Duodenal mucosa (tissue), 2 donors: ENCODE measurements around the gene CLEC17A.
"Not testable (repeated sequence)": the region's sequence is repeated elsewhere in the genome, so short reads cannot be mapped to it uniquely, and the experiment has no call there.

Experiments
- H3K27ac ChIP-seq: one replicate; pipeline ENCODE4 v1.7.0; 2013; ENCODE audit warnings: low read depth, low read length
- H3K27me3 ChIP-seq, 2 donors: one replicate each; pipeline ENCODE4 v1.7.0; 2013; ENCODE audit warnings: low read length in 2 of 2, control low read depth in 1 of 2; ENCODE audit not compliant: insufficient read depth in 2 of 2, control insufficient read depth in 1 of 2
- H3K36me3 ChIP-seq, 2 donors: one replicate each; pipeline ENCODE4 v1.7.0; 2013; ENCODE audit warnings: low read length in 2 of 2, control low read depth in 1 of 2; ENCODE audit not compliant: insufficient read depth in 2 of 2, control insufficient read depth in 1 of 2
- H3K4me1 ChIP-seq, 2 donors: one replicate each; pipeline ENCODE4 v1.7.0; 2013; ENCODE audit warnings: low read length in 2 of 2, control low read depth in 1 of 2; ENCODE audit not compliant: insufficient read depth in 2 of 2, control insufficient read depth in 1 of 2
- H3K4me3 ChIP-seq, 2 donors: one replicate each; pipeline ENCODE4 v1.7.0; 2013; ENCODE audit warnings: low read length in 2 of 2, low read depth in 1 of 2
- H3K9ac ChIP-seq, 2 donors: one replicate each; pipeline ENCODE4 v1.7.0; 2013; ENCODE audit warnings: low read length in 2 of 2, low read depth in 1 of 2
- H3K9me3 ChIP-seq, 2 donors: one replicate each; pipeline ENCODE4 v1.7.0; 2013; ENCODE audit warnings: low read length in 2 of 2, control low read depth in 1 of 2; ENCODE audit not compliant: control insufficient read depth in 1 of 2

The CLEC17A gene

DNA sequence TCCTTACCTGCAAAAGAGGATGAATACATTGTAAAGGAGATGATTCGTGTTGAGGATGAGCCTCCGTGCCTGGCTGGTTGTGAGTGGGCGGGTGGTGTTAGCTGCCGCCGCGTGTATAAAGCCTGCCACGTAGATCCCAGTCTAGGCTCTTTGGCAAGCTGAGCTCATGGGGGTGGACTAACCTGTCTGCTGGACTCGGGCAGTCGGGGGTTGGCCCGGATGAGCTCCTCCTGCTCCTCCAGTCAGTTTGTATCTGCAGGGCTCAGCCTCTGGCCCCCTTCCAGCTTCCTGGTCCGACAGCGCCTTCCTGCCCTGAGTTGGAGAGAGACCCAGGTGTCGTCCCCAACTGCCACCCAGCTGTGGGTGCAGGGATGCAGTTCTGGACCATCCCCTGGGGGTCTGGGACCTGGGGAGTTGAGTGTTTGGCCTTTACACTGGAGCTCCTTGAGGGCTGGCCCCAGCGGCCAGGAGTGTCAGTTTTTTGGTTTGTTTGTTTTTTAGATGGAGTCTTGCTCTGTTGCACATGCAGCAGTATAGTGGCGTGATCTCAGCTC, 32.6 kb upstream of the CLEC17A start:
- no peaks in the 10 kb centered on the region for H3K9me3 ChIP-seq
- H3K9ac ChIP-seq, result no peak overlapping the region
- H3K27ac ChIP-seq, result no peak overlapping the region
- no peaks in the 10 kb centered on the region for H3K27me3 ChIP-seq
- peaks cover 27 to 30% of the 10 kb centered on the region in 2 donors for H3K4me1 ChIP-seq
- no peak overlapping the region for H3K4me3 ChIP-seq
- H3K36me3 ChIP-seq, result peaks cover 0 to 14% of the 10 kb centered on the region in 2 donors

DNA sequence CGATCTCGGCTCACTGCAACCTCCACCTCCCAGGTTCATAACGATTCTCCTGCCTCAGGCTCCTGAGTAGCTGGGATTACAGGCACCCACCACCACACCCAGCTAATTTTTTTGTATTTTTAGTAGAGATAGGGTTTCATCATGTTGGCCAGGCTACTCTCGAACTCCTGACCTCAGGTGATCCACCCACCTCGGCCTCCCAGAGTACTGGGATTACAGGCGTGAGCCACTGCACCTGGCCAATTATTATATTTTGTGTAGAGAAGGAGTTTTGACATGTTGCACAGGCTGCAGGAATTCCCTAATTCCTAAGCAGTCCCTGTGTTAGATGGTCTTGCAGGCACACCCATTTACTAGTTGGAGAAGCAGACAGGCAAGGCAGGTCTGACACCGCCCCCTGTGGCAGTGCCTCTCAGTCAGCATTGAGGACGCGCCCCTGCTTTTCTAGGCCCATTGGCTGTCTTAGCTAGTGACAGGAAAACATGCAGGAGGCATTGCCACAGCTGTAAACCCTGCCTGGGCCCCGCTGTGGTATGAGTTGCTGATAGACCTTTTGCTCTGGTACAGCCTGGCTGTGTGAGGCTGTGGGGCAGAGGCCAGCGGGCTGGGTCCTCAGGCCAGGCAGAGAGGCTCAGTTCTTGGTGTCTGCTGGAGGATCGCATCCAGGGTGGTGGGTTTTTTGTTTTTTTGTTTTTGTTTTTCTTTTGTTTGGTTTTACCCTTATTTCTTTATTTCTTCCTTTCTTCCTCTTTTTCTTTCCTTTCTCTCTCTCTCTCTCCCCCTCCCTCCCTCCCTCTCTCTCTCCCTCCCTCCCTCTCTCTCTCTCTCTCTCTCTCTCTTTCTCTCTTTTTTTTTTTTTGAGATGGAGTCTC, 31.5 kb upstream of the CLEC17A start:
- Histone ChIP-seq H3K36me3 (peaks cover 0 to 14% of the 10 kb centered on the region in 2 donors), H3K4me1 (peaks cover 20 to 25% of the 10 kb centered on the region in 2 donors), H3K9ac (peak overlapping the region in 1 of 2 donors; percentile 37)
- not testable (repeated sequence) for H3K4me3 ChIP-seq, H3K9me3 ChIP-seq, H3K27me3 ChIP-seq, H3K27ac ChIP-seq

DNA sequence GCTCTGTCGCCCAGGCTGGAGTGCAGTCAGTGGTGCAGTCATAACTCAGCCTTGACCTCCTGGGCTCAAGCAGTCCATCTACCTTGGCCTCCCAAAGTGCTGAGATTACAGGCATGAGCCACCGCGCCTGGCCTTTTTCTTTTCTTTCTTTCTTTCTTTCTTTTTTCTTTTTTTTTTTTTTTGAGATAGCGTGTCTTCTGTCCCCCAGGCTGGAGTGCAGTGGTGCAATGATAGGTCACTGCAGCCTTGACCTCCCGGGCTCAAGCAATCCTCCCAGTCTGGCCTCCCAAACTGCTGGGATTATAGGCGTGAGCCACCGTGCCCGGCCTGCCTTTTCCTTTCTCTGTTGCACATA, 30.9 kb upstream of the CLEC17A start:
- not testable (repeated sequence) for H3K27ac ChIP-seq, H3K4me3 ChIP-seq, H3K9me3 ChIP-seq, H3K27me3 ChIP-seq, H3K9ac ChIP-seq
- H3K4me1 ChIP-seq, result peaks cover 22 to 30% of the 10 kb centered on the region in 2 donors
- peaks cover 0 to 14% of the 10 kb centered on the region in 2 donors for H3K36me3 ChIP-seq

DNA sequence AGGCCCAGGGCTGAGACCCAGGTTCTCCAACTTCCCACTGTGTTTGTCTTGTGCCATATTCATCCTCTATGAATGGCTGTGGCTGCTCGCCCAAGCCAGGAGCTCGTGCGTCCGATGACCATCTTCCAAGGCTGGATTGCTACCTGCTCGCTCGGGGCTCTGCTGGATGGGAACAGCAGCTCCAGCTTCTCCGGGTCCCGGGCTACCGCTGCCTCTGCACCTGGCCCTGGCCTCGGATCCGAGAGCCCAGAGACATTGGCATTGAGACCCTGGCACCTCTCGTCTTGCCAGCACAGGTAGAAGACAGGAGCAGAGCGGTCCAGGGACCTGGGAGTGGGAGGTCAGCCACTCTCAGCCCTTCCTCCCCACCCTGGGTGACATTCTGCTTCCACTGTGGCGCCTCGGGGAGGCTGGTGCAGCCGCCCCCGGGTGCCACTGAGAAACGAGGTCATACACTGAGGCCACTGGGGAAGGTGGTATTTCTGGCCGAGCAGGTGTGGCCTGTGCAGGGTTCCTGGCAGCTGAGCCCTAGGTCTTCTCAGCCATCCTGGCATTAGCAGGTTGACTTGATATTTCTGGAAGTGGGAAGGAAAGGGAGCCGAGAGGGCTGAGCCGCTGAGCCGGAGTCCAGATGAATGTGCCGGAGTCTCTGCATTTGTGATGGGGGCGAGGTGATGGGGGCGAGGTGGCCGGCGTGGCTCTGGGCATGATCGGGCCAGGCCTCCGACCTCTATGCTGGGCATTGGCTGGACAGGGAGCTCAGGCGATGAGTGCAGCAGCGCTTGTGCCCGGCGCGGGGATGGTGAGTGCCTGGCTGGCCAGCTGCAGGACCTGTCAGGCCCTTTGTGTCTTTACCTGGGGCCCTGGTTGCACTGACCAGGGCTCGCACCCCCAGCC, 29.6 kb upstream of the CLEC17A start:
- H3K9me3 ChIP-seq, result no peaks in the 10 kb centered on the region
- no peak overlapping the region for H3K4me3 ChIP-seq
- H3K9ac ChIP-seq, result no peak overlapping the region
- H3K36me3 ChIP-seq, result peaks cover 0 to 14% of the 10 kb centered on the region in 2 donors
- H3K4me1 ChIP-seq, result peaks cover 22 to 30% of the 10 kb centered on the region in 2 donors
- H3K27ac ChIP-seq, result no peak overlapping the region
- H3K27me3 ChIP-seq, result no peaks in the 10 kb centered on the region

DNA sequence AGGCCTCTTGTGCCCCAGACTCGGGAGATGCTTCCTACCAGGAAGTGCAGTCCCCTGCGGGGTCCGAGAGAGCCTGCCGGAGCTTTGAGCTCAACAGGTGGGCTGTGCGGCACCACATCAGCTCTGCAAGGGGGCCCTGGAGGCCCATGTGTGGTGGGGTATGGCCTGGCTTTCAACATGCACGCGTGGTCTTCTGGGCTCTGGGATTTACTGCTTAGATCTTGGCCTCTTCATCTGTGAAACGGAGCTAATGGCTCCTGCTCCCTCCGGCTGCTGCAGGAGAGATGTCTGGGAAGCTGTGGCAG, 29.0 kb upstream of the CLEC17A start:
- Histone ChIP-seq H3K9me3 (no peaks in the 10 kb centered on the region), H3K27me3 (no peaks in the 10 kb centered on the region), H3K4me1 (peaks cover 22 to 30% of the 10 kb centered on the region in 2 donors), H3K36me3 (peaks cover 0 to 10% of the 10 kb centered on the region in 2 donors), H3K4me3 (no peak overlapping the region), H3K9ac (no peak overlapping the region), H3K27ac (no peak overlapping the region)

DNA sequence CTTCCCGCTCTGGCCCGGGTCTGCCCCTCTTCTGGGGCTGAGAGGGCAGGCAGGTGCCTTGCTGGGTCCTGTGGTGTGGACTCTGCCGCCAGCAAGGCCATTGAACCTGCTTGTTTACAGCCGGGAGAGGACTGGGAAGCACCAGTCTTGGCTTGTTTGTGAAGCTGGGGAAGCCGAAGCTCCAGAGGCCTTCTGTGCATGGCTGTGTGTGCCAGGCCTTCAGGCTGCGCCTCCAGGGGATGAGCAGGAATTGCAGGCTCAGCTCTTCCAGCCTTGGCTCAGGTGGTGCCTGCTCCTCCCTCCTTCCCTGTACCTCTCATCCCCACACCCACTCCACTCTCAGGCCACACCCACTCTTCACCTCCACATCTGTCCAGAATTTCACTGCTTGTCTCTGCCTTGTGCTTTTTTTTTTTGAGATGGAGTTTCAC, 28.5 kb upstream of the CLEC17A start:
- no peaks in the 10 kb centered on the region for H3K27me3 ChIP-seq
- H3K4me1 ChIP-seq, result peaks cover 22 to 30% of the 10 kb centered on the region in 2 donors
- H3K9ac ChIP-seq, result no peak overlapping the region
- peaks cover 0 to 8% of the 10 kb centered on the region in 2 donors for H3K36me3 ChIP-seq
- H3K27ac ChIP-seq, result no peak overlapping the region
- no peaks in the 10 kb centered on the region for H3K9me3 ChIP-seq
- H3K4me3 ChIP-seq, result no peak overlapping the region

DNA sequence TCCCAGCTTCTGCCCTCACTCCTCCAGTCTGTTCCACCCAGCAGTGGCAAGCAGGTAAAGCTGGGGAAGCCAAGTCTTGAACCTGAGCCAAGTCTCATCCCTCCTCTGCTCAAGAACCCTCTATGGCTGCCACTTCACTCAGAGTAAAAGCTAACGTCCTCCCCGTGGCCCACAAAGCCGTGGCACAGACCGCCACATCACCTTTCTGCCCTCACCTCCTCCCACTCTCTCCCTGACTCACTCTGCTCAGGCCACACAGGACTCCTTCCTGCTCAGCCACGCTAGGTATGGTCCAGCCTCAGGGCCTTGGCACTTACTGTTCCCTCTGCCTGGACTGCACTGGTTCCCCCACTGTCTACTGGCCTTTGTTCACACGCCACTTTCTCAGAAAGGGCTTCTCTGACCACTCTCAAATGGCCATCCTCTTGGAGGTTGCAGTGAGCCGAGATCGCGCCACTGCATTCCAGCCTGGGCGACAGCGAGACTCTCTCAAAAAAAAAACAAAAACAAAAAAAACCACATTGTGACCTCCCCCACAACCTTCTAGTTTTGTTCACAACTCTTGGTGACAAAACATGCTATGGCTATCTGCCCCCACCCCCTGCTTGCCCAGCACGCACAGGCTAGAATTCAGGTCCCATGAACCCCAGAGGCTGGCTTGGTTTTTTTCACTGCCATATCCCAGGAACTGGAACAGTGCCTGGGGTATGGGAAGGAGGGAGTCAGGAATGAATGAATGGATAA, 26.8 kb upstream of the CLEC17A start:
- Histone ChIP-seq H3K27ac (no peak overlapping the region), H3K4me3 (peak overlapping the region in 1 of 2 donors; percentile 45), H3K27me3 (no peaks in the 10 kb centered on the region), H3K9ac (peak overlapping the region in 1 of 2 donors; percentile 35), H3K9me3 (no peaks in the 10 kb centered on the region), H3K36me3 (peaks cover 0 to 8% of the 10 kb centered on the region in 2 donors), H3K4me1 (peaks cover 9 to 21% of the 10 kb centered on the region in 2 donors)

DNA sequence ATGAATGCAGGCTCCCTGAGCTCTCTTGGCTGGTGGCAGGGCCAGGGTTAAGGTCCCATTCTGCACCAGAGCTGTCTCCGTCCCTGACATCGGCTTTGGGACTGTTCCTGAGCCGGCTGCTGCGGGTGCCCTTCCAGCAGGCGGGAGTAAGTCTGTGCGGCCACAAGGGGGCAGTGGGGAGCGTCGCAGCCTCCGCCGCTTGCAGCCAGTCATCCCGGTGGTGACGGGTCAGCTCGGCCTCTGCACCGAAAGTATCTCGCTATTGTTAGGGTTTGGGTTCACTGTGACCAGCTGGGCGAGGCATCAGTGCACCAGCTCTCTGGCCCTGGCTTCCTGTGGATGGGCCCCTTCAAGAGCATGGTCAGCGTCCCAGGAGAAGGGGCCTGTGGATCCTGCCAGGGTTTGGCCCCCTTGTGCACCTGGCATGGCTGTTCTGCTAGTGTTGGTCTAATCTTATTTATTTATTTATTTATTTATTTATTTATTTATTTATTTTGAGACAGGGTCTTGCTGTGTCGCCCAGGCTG, 26.2 kb upstream of the CLEC17A start:
- H3K27me3 ChIP-seq, result no peaks in the 10 kb centered on the region
- H3K4me1 ChIP-seq, result peaks cover 3 to 16% of the 10 kb centered on the region in 2 donors
- no peaks in the 10 kb centered on the region for H3K9me3 ChIP-seq
- H3K36me3 ChIP-seq, result peaks cover 0 to 8% of the 10 kb centered on the region in 2 donors
- H3K9ac ChIP-seq, result peak overlapping the region in 1 of 2 donors; percentile 35
- peak overlapping the region in 1 of 2 donors; percentile 45 for H3K4me3 ChIP-seq
- no peak overlapping the region for H3K27ac ChIP-seq

DNA sequence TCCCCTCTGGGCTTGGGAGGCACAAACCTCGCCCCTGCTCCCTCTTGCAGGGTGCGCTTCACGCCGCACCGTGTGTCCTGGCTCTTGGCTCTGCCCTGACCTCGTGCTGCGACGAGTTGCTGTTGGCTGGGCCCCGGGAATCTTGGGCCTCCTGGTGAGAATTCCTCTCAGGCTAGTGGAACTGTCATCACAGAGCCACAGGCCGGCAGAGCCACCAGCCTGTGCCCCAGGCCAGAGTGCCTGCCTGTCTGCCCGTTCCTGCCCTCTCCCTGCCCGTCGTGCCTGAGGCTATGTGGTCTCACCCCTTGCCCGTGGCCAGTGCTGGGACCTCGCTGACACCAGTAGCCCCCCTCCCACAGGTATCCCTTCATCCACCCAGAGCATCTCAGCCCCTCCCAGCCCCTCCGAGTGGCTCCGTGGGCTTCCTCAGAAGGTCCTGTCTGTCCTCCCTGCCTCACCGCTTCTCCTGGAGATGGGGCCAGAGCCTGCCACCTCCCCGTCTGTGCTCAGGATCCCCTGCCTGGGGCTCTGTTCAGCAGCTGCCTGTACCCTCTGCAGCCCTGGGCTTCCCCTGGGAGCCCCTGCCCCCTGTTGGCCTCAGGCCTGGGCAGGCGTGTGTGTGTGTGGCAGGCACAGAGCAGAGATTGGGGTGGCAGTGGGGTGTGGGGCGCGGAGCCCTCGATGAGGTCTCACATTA, 24.4 kb upstream of the CLEC17A start:
- Histone ChIP-seq H3K4me1 (peaks cover 3 to 16% of the 10 kb centered on the region in 2 donors), H3K4me3 (no peak overlapping the region), H3K36me3 (peaks cover under 1 to 6% of the 10 kb centered on the region in 2 donors), H3K9me3 (no peaks in the 10 kb centered on the region), H3K27me3 (no peaks in the 10 kb centered on the region), H3K9ac (no peak overlapping the region), H3K27ac (no peak overlapping the region)
